HepG2 (cell line): ENCODE data around the gene TMEM134. TPM values are rescaled to one million over a fixed set of nuclear protein-coding genes. Genes with fewer than 3 reads are reported as not detected.

Source experiments
- ATAC-seq: fragments of 200-7000 bp; cut with Tn5 transposase; 3 replicates; pipeline ENCODE4 v1.9.1; 2020; ENCODE audit warnings: mild to moderate bottlenecking, moderate library complexity
- BruUV-seq: library from RNA; stranded (reverse); fragments of 400-500 nt; replicated peaks from 2 replicates; lab custom pipeline; 2021; lab: Mats Ljungman, UMichigan
- CTCF ChIA-PET: fragments of 300-600 bp; formaldehyde crosslinking; extraction: SDS; loops from one replicate; lab custom pipeline; 2021; ENCODE audit warnings: low total read pairs, inconsistent platforms, low intra/inter-chr PET ratio; lab: Yijun Ruan, JAX
- POLR2A ChIA-PET: fragments of 350-600 bp; sonication (Branson Sonifier 250); formaldehyde crosslinking; loops from one replicate; lab custom pipeline; 2020; ENCODE audit warnings: antibody characterized with exemption, inconsistent platforms; lab: Yijun Ruan, JAX
- DNase-seq: peaks from one replicate; pipeline ENCODE4 v3.0.0-alpha.2; 2015; ENCODE audit warnings: low spot score
- FAIRE-seq: peaks from 3 replicates; lab custom pipeline; 2011; peaks lifted over from hg19 to GRCh38; lab: Jason Lieb, UNC
- H2AFZ ChIP-seq: one replicate; pipeline ENCODE4 v1.6.1; 2011; ENCODE audit warnings: low read length, inconsistent platforms
- H3K27ac ChIP-seq: fragments of 300-600 bp; 3 replicates; pipeline ENCODE4 v1.8.0; 2011; ENCODE audit warnings: mixed run types, mild to moderate bottlenecking, mixed read lengths, low read length, inconsistent platforms; ENCODE audit not compliant: insufficient read depth; ENCODE audit errors: extremely low read length
- H3K27me3 ChIP-seq, 2 experiments: fragments of 200-600 bp in 1 of 2; 2 replicates in 1 of 2; 3 replicates in 1 of 2; pipeline versions ENCODE4 v1.6.0 to v1.8.0; 2011; ENCODE audit warnings: low read length in 2 of 2, mild to moderate bottlenecking in 2 of 2, moderate library complexity in 2 of 2, inconsistent platforms in 1 of 2; ENCODE audit not compliant: insufficient read depth in 2 of 2, control insufficient read depth in 1 of 2
- H3K36me3 ChIP-seq, 2 experiments: fragments of 200-600 bp in 1 of 2; replicated peaks in 1 of 2; 2 replicates in 1 of 2; 3 replicates in 1 of 2; pipeline versions ENCODE4 v1.5.1 to v1.8.0; 2011; ENCODE audit warnings: low read length in 2 of 2, inconsistent platforms in 1 of 2; ENCODE audit not compliant: insufficient read depth in 2 of 2, control insufficient read depth in 1 of 2
- H3K4me1 ChIP-seq: 2 replicates; pipeline ENCODE4 v1.5.1; 2012; ENCODE audit warnings: low read length, inconsistent platforms; ENCODE audit not compliant: insufficient read depth
- H3K4me2 ChIP-seq: 2 replicates; pipeline ENCODE4 v1.6.0; 2011; ENCODE audit warnings: low read depth, low read length, inconsistent platforms
- H3K4me3 ChIP-seq, 3 experiments: fragments of 200-600 bp in 1 of 3; sonication (generic), shearing (Covaris generic) in 1 of 3; replicated peaks in 1 of 3; 2 replicates each; pipeline ENCODE4 v1.5.1; 2011 to 2016; ENCODE audit warnings: low read length in 3 of 3, inconsistent platforms in 2 of 3, low read depth in 2 of 3, mild to moderate bottlenecking in 2 of 3, control low read depth in 1 of 3, mixed read lengths in 1 of 3; ENCODE audit not compliant: insufficient read depth in 1 of 3
- H3K79me2 ChIP-seq: one replicate; pipeline ENCODE4 v1.6.1; 2011; ENCODE audit warnings: low read length, inconsistent platforms; ENCODE audit not compliant: insufficient read depth
- H3K9ac ChIP-seq: 2 replicates; pipeline ENCODE4 v1.6.0; 2011; ENCODE audit warnings: mild to moderate bottlenecking, low read depth, low read length, inconsistent platforms; ENCODE audit not compliant: insufficient read depth
- H3K9me3 ChIP-seq: 2 replicates; pipeline ENCODE4 v1.5.1; 2012; ENCODE audit warnings: mild to moderate bottlenecking, low read length
- H4K20me1 ChIP-seq: 2 replicates; pipeline ENCODE4 v1.6.0; 2011; ENCODE audit warnings: inconsistent platforms, mild to moderate bottlenecking, low read length, moderate library complexity; ENCODE audit not compliant: insufficient read depth
- ZMYM3 ChIP-seq: sonication (generic); formaldehyde crosslinking; IDR thresholded peaks from 2 replicates; pipeline ENCODE4 v1.5.1; 2020; ENCODE audit warnings: mild to moderate bottlenecking, missing genetic modification reagents
- ZNF629 ChIP-seq: sonication (generic); formaldehyde crosslinking; conservative IDR thresholded peaks from 2 replicates; pipeline ENCODE4 v1.5.0; 2020; ENCODE audit warnings: missing genetic modification reagents
- ZNF768 ChIP-seq: sonication (generic); formaldehyde crosslinking; IDR thresholded peaks from 2 replicates; pipeline ENCODE4 v1.4.0; 2020; ENCODE audit warnings: missing genetic modification reagents
- ZSCAN25 ChIP-seq: sonication (generic); formaldehyde crosslinking; IDR thresholded peaks from 2 replicates; pipeline ENCODE4 v1.8.0; 2022; ENCODE audit warnings: mild to moderate bottlenecking, missing genetic modification reagents
- WGBS: methylation state at CpG from one replicate; pipeline ENCODE4 v1.1.6; 2017; ENCODE audit warnings: low lambda C conversion rate; 5-methylcytosine and 5-hydroxymethylcytosine counted together
- in situ Hi-C: cut with HindIII; loops from 2 replicates; pipeline ENCODE4 v1.10.0; 2017; ENCODE audit warnings: low pct_unique_long_range_greater_than_20kb; ENCODE audit not compliant: extremely low pct_ligation_motif_present
- intact Hi-C: fragments of 100-400 bp; cut with micrococcal nuclease; formaldehyde crosslinking; loops from one replicate; pipeline ENCODE4 v1.10.0; 2022; ENCODE audit not compliant: unreplicated experiment
- polyA plus RNA-seq, 8 experiments: library from polyadenylated mRNA; depleted of rRNA in 3 of 8; stranded (reverse) in 7 of 8; unstranded in 1 of 8; fragments of >200 nt; fragmentation: Illumina TruSeq in 4 of 8; extraction: Trizol in 4 of 8; gene quantifications; 2 replicates each; pipeline versions ENCODE4 v1.2.1 to v1.2.3, GENCODE V29; 2011 to 2016; ENCODE audit warnings: low read depth in 4 of 8, missing spikeins in 1 of 8, mixed read lengths in 1 of 8; ENCODE audit not compliant: insufficient read depth in 1 of 8
- total RNA-seq, 5 experiments: library from RNA; depleted of rRNA; stranded (reverse); fragments of >200 nt; fragmentation: Illumina TruSeq; extraction: Trizol; gene quantifications; 2 replicates each; pipeline ENCODE4 v1.2.3, GENCODE V29; 2016; ENCODE audit warnings: low read depth in 1 of 5
- TF ChIP-seq, protein P1 (sequence below): sonication (generic); formaldehyde crosslinking; IDR thresholded peaks from 2 replicates; pipeline ENCODE4 v1.4.0; 2020; ENCODE audit warnings: missing genetic modification reagents, borderline replicate concordance

Gene TMEM134
- total and polyA plus RNA-seq, 2 of the 13 experiments (the other 11 are each of a cell fraction or from before 2014, with no cell fraction given) = 6.9 to 26.9 TPM

- peak; percentile 51; the same call in 1 of the 2 replicates for TF ChIP-seq ZMYM3 (CRISPR knock-in tag)
- TF ChIP-seq ZNF629 (CRISPR knock-in tag) = peak; percentile 45
- TF ChIP-seq, protein P1, sequence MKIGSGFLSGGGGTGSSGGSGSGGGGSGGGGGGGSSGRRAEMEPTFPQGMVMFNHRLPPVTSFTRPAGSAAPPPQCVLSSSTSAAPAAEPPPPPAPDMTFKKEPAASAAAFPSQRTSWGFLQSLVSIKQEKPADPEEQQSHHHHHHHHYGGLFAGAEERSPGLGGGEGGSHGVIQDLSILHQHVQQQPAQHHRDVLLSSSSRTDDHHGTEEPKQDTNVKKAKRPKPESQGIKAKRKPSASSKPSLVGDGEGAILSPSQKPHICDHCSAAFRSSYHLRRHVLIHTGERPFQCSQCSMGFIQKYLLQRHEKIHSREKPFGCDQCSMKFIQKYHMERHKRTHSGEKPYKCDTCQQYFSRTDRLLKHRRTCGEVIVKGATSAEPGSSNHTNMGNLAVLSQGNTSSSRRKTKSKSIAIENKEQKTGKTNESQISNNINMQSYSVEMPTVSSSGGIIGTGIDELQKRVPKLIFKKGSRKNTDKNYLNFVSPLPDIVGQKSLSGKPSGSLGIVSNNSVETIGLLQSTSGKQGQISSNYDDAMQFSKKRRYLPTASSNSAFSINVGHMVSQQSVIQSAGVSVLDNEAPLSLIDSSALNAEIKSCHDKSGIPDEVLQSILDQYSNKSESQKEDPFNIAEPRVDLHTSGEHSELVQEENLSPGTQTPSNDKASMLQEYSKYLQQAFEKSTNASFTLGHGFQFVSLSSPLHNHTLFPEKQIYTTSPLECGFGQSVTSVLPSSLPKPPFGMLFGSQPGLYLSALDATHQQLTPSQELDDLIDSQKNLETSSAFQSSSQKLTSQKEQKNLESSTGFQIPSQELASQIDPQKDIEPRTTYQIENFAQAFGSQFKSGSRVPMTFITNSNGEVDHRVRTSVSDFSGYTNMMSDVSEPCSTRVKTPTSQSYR (CRISPR knock-in tag) = no peak
- TF ChIP-seq ZNF768 (CRISPR knock-in tag) = peak; percentile 89
- TF ChIP-seq ZSCAN25 (CRISPR knock-in tag) = 0 out of 2 replicates have a peak, but pooled peaks have one; percentile 69
- Histone ChIP-seq H3K36me3 (no peaks in the 10 kb centered on the region), H3K9me3 (no peaks in the 10 kb centered on the region), H3K4me1 (peaks cover 61% of the 10 kb centered on the region), H3K4me3 (no peak overlapping the region), H3K27me3 (peaks cover 10 to 58% of the 10 kb centered on the region in 2 experiments; a peak in 4 of 5 replicates), H3K4me2 (no peak overlapping the region), H3K9ac (no peak overlapping the region), H2AFZ (no peak overlapping the region), H4K20me1 (no peaks in the 10 kb centered on the region), H3K27ac (no peak overlapping the region), H3K79me2 (no peaks in the 10 kb centered on the region)
- no peak for FAIRE-seq
- ATAC-seq = no peak
- in situ Hi-C loops (no loop called here), intact Hi-C loops (no loop called here)
- ChIA-PET CTCF (no interaction called here), POLR2A (interaction anchor here (1.2 to 2.1 kb wide), 4 partner anchors 8 to 21 kb away, joined by 3 to 10 read pairs (median 4); partner anchors contain the start of genes PPP1CA, RAD9A and RPS6KB2)
- BruUV-seq = no TSS peak
- WGBS = 21% methylated on average over 8 of the region's 9 CpGs
- DNase-seq = no peak
Observed at GRCh38 chr11:67412495-67413179, 56.4 kb downstream of the TMEM134 start.
